Stimulated activated CD4-positive, alpha-beta T cell treated with anti-CD3 and anti-CD28 coated beads, Interleukin-12 subunit alpha, Interleukin-12 subunit beta, amount 100 ng/mL, for 4 hours (primary cell): ENCODE measurements around the gene IGF1R.

ENCODE experiments used
- DNase-seq: peaks from one replicate; pipeline ENCODE4 v3.0.0-alpha.2; 2020

Gene IGF1R

GRCh38 chr15:98803228-98804056 lies 155.1 kb downstream of the IGF1R start:
- no peak for DNase-seq

GRCh38 chr15:98804057-98804380 lies 155.7 kb downstream of the IGF1R start:
- no peak for DNase-seq

GRCh38 chr15:98805434-98806274 lies 157.3 kb downstream of the IGF1R start:
- no peak for DNase-seq

DNA sequence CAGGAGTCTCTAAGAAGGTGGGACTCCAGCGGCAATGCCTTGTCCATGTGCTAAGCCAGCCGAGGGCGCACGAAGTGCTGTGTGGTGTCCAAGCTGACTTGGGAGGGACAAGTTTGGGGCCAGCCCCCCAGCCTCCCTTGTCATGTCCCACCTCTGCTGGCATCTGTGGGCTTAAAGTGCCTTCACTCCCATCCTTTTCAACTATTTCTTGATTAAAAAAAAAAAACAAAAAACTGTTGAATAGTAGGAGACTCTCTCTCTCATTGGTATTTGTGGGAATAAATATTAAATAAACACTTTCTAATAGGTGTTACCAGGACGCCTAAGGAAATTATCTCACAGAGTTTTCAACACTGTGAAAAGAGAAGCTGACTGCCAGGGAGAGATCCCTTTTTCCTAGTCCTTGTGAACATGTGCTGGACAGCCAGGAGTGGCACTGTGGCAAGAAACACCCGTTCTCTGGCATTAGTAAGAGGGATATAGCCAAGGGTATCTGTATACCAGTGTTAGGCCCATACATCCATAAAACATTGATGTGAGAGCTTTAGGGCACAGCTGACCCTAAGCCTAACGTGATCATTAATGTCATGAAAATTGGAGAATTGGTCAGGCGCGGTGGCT lies 158.0 kb downstream of the IGF1R start:
- DNase-seq: no peak

DNA sequence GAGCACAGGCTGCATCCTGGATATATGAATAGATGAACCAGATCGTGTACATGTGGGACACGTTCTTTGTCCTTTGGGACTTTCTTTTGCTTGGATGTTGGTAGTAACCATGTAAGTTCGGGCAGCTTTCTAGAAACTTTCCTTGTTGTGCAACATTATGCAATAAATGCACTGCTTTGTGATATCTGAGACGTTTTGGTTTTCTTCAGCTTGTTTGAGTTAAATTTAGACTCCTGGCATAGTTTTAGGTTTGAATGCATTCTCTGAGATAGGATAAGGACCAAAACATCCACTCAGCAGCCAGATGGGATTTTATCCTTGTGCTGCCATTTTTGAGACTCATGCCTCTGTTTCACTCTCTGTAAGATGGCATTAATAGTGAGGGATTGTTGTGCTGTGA lies 158.9 kb downstream of the IGF1R start:
- no peak for DNase-seq

DNA sequence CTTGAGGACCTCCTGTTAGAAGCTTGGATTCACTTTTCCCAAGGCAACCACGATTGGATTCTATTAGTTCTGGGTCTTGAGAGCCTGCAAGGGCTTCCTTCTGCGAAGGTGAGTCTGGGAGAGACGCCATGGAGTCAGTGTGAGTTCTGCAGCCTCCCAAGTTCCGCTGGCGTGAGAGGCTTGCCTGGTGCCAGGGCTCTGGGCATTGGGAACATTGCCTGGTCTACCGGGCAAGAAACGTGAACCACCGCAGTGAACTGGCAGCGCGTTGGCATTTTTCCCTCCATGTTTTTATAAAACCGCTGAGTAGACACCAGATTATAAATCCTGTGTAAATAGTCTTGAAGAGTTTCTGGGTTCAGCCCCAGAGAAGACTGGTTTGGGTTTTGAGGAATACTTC lies 160.9 kb downstream of the IGF1R start:
- DNase-seq: no peak

- DNase-seq: no peak
These were observed 164.5 kb downstream of the IGF1R start for GRCh38 chr15:98812716-98813446.

- DNase-seq: no peak
These were observed 165.6 kb downstream of the IGF1R start for GRCh38 chr15:98813951-98814350.

DNA sequence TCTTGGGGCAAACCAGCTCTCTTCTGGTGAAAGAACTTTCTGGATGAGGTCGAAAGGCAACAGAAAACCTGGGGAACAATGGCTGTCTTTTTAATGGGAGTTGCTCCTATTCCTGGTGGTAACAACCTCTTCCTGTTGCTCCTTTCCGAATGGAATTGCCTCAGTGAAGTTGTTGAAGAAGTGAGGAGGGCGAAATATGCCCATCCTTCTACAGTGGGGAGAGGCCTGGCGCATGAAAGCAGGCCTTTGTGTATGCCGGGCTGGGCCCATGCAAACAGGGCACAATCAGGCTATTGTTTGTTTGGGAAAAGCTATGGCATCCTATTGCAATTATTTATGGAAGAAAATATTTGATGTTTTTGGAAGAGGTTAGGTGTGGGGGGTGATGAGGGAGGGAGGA lies 166.9 kb downstream of the IGF1R start:
- DNase-seq: no peak

DNA sequence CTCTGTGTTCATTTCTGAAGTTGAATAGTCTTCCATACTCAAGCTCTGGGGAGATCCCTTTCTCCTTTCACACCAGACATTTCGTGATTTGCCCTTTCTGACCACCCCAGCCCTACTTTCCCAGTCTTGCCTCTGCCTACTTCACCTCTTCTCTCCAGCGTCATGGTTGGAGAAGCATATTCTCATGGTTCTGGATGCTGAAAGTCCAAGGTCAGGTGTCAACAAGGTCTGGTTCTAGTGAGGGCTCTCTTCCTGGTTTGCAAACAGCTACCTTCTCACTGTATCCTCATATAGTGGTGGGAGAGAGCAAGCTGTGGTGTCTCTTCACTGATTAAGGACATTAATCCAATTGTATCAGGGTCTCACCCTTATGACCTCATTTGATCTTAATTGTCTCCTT lies 169.4 kb downstream of the IGF1R start:
- no peak for DNase-seq

GRCh38 chr15:98823012-98823458 lies 174.7 kb downstream of the IGF1R start:
- DNase-seq: no peak

DNA sequence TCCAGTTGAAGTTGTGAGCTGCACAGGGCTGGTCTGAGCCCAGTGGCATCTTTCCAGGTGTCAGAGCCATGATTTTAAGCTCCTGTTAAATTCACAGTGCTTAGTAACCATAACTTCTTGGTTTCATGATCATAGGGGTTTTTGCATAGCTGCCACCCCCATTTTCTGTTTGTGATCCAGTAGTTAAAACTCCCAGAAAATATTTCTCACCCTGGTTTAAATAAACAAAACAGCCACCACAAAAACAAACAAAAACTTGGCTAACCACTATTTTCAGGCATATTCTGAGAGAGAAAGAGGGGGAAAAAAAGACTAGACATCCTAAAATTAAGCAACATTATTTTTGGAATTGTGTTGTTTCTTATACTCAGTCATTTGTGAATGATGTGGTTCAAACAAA lies 175.3 kb downstream of the IGF1R start:
- DNase-seq: no peak

DNA sequence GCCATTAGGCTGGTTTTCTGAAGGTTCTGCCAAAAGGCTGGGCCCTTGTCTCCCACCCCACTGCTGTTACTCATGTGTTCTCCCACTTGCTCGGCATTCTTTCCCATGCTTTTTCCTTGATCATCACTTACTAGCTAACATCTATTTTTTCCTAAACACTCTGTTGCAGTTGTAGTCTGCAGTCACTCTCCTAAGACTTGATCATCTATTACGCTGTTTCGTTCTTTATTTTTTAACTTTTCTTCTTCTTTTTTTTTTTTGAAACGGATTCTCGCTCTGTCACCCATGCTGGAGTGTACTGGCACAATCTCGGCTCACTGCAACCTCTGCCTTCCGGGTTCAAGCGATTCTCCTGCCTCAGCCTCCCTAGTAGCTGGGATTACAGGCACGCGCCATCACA lies 176.3 kb downstream of the IGF1R start:
- DNase-seq: no peak

DNA sequence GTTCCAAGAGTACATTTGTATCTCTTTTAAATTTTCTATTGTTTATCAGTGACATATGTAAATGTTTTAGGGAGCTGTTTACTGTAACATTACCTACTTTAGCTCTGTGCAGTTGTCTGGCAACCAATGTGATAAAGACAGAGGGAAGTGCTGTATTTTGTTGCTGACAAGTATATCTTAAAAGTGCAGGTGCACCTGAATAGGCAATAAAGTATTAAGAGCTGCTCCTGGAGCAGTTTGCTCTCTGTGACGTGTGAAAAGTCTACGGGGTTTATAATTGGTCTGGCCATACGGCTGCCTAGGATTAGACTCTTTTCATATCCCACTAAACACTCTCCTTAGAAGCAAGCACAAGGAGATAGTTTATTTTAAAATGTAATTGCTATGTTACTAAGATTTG lies 178.3 kb downstream of the IGF1R start:
- no peak for DNase-seq

DNA sequence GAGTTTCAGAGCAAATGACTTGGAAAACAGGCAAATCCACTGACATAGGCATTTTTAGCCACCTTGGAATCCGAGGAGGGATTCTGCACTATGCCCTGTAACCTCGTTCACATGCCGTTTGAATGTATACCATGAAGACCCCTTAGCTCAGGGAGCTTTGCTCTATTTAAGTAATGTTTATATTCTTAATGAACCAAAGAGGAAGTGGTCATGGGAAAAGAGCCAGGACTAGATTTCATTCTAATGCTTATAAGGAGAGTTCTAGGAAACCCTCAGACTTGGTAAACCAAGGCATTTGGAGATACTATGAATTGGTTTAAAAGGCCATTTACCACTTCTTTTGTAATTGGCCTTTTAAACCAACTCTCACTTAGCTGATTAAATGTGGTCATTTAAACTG lies 178.9 kb downstream of the IGF1R start:
- DNase-seq: no peak

DNA sequence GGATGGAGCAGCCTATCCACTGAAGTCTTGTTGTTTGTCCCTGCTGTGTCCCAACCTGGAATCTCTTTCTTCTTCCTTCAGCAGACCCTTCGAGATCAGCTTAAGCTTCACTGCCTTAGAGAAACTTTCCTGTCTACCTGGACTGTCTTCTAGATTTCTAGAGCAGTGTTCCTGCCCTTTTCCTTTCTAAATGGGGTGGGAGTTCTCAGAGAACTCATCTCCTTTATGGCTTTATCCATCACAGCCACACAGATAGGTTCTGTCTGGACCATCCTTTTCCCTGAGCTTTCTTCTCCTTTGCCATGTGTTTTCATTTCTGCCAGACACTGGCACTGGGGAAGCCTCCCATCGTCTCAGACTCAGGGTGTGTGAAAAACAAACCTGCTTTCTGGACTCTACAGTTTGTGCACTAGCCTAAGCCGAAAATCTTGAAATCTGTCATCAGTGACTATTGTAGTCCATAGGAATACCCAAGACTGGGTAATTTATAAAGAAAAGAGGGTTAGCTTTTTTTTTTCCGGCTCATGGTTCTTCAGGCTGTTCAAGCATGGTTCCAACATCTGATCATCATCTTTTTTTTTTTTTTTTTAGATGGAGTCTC lies 181.8 kb downstream of the IGF1R start:
- DNase-seq: no peak

DNA sequence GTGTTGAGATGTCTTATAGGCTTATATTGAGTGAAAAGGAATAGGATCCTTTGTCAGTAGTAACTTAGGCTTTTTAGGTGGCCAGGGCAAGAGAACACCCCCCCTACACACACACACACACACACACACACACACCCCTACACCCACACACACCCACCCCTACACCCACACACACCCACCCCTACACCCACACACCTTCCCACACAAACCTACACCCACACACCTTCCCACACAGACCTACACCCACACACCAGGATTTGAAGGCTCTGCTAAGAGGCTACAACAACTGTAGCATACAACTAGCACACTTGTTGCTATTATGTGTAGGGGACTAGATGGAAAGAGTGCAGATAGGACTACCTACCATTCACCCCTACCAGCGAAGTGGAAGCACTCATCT lies 186.6 kb downstream of the IGF1R start:
- DNase-seq: no peak

DNA sequence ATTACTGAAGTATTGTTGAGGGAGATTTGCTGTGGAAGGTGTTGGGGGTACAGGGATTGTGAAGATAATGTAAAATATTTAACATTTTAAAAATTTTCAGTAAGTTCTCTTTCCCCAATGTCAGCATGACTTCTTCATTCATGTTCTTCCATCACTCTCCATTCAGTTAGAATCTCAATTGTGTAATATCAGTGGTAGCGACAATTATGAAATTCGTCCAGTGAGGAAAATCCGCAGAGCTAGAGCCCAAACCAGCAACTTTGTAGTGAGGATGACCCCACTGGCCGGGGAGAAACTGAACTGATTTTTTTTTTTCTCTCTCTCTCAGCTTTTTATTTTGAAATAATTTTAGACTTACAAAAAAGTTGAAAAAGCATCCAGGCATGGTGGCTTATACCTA lies 187.5 kb downstream of the IGF1R start:
- no peak for DNase-seq

DNA sequence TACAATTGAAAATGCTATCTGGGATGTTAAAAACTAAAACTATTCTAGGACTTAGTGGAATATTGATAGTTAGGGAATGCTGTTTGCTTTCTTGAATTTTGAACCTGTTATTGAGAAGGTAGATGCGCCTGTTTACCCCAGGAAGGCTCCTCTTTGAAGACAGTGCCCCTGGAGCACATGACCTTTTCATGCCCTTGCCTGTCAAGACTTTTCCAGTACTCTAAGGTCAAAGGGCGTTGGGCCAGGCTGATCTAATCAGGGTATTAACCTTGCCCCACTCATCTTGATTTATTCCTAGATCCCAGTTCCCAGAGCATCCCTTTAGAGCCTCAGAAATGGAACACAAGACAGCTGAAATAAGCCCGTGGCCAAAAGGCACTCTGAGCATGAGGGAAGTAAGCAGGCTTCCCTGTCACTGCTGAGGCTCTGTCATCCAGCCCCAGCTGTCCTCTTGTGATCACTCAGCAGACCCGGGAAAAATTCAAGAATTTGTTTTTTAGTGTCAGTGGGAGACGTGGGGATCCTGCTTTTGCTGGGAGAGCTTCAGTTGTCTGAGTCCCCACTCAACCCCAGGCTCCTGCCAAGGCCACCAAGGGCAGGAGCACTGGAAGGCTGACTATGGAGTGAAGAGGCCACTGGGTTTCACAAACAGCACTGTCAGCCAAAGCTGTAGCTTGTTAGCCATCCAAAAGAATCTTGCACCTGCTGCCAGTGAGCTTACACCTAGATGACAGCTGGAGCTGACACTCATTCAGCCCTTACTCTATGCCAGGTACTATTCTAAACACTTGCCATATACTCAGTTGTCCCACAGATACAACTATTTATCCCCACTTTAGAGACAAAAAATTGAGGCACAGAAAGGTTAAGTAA lies 190.3 kb downstream of the IGF1R start:
- no peak for DNase-seq

GRCh38 chr15:98840053-98840452 lies 191.7 kb downstream of the IGF1R start:
- no peak for DNase-seq

DNA sequence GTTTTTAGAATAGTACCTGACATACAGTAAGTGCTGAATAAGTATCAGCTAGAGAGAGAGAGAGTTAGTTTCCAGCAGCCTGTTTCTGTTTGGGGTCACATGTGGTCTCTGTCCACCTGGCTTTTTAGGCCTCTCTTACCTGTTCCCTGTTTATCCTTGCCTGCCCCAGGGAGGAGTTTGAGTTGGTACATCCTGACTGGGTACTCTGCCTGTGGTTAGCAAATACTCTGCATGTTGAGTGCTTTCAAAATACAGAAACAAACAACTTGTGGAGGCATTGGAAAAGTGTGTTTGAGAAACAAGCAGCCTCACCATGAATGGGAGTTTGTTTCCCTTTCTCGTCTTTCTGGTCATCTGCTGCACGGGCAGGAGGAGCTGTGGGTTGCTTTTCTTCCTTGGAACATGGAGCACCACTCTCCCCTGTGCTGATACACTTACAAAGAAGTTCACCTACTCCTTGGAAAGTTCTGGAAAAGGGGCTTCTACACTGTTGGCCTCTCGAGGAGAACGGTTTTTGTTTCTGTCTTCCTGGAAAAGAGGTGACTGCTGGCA lies 193.2 kb downstream of the IGF1R start:
- DNase-seq: no peak
